ENCODE results near the gene DNAJC18. TPM values are rescaled to one million over a fixed set of nuclear protein-coding genes. Genes with fewer than 3 reads are reported as not detected.
"Not testable (repeated sequence)": the region's sequence is repeated elsewhere in the genome, so short reads cannot be mapped to it uniquely, and the experiment has no call there.

Gene DNAJC18
- total RNA-seq: 10 to 100 TPM in 3 of 4 donors, 1 to 10 TPM in 1; 7.9 to 21.0 (median 12.7) TPM

- H3K4me3 ChIP-seq (replicated peaks in 1 of 3): peak within 1 kb of the TSS; percentile 36 to 60 (median 47)
- 4 to 7% methylated on average over 22 to 28 of the region's 49 CpGs for WGBS, 2 donors
- no peaks in the 10 kb centered on the region for H3K27me3 ChIP-seq
- TF ChIP-seq POLR2A (IDR thresholded peaks at IDR 0.05): peak in 1 of 2 donors; percentile 76
- TF ChIP-seq CTCF (IDR thresholded peaks at IDR 0.05): no peak
- peak; percentile 94 to 97 for DNase-seq
- intact Hi-C loops (cut with DNase I): no loop called here
- H3K4me1 ChIP-seq: peaks cover 4 to 6% of the 10 kb centered on the region in 2 donors
- H3K36me3 ChIP-seq: no peaks in the 10 kb centered on the region
- H3K9me3 ChIP-seq: no peaks in the 10 kb centered on the region
- peak within 1 kb of the TSS; percentile 85 to 96 (median 92) for H3K27ac ChIP-seq
Measured at GRCh38 chr5:139439013-139439903, at the start of gene DNAJC18. TSS of gene DNAJC18 (minus strand) at chr5:139439525. CDS start at chr5:139439445, 80 bp downstream.

GRCh38 chr5:139488260-139488659, 48.9 kb upstream of the DNAJC18 start:
- Histone ChIP-seq H3K4me3 (replicated peaks in 1 of 3) (no peak overlapping the region), H3K9me3 (no peaks in the 10 kb centered on the region), H3K36me3 (no peaks in the 10 kb centered on the region), H3K4me1 (peaks cover 0 to 9% of the 10 kb centered on the region in 2 donors), H3K27me3 (no peaks in the 10 kb centered on the region), H3K27ac (no peak overlapping the region)
- intact Hi-C loops (cut with DNase I): no loop called here
- peak in 1 of 2 donors; percentile 8 for DNase-seq
- TF ChIP-seq POLR2A (IDR thresholded peaks at IDR 0.05) (no peak), CTCF (IDR thresholded peaks at IDR 0.05) (no peak)
- 83 to 86% methylated on average over 3 of the region's 3 CpGs for WGBS, 2 donors

- intact Hi-C loops (cut with DNase I): no loop called here
Measured at GRCh38 chr5:139486201-139486600, 46.9 kb upstream of the DNAJC18 start.

GRCh38 chr5:139482890-139483208, 43.5 kb upstream of the DNAJC18 start:
- H3K27me3 ChIP-seq; intact Hi-C loops (cut with DNase I); H3K9me3 ChIP-seq; H3K36me3 ChIP-seq; DNase-seq: not testable (repeated sequence)
- peaks cover 11 to 28% of the 10 kb centered on the region in 2 donors for H3K4me1 ChIP-seq
- WGBS, 2 donors: 76 to 81% methylated on average over 6 of the region's 6 CpGs
- H3K4me3 ChIP-seq (replicated peaks in 1 of 3): peak overlapping the region in 1 of 3 donors; percentile 35
- H3K27ac ChIP-seq: peak overlapping the region in 2 of 3 donors; percentile 93

More at GRCh38 chr5:139486201-139486600, 46.9 kb upstream of the DNAJC18 start:
- H3K9me3 ChIP-seq: no peaks in the 10 kb centered on the region
- TF ChIP-seq POLR2A (IDR thresholded peaks at IDR 0.05) (no peak), CTCF (IDR thresholded peaks at IDR 0.05) (no peak)
- H3K36me3 ChIP-seq: no peaks in the 10 kb centered on the region
- H3K4me1 ChIP-seq: peaks cover 11 to 17% of the 10 kb centered on the region in 2 donors
- no peak overlapping the region for H3K4me3 ChIP-seq (replicated peaks in 1 of 3)
- H3K27me3 ChIP-seq: no peaks in the 10 kb centered on the region
- no peak overlapping the region for H3K27ac ChIP-seq
- DNase-seq: no peak
- 66 to 74% methylated on average over 7 of the region's 7 CpGs for WGBS, 2 donors

GRCh38 chr5:139482050-139482889, 42.9 kb upstream of the DNAJC18 start, which contains the start of gene STING1:
TSS of gene STING1 (minus strand) at chr5:139482758. CDS start at chr5:139481704, 1,054 bp downstream.
- no peak for TF ChIP-seq POLR2A (IDR thresholded peaks at IDR 0.05)
- peak within 1 kb of the TSS; percentile 85 to 93 (median 93) for H3K27ac ChIP-seq
- peaks cover 0 to 3% of the 10 kb centered on the region in 2 donors for H3K36me3 ChIP-seq
- H3K4me1 ChIP-seq: peaks cover 11 to 28% of the 10 kb centered on the region in 2 donors
- DNase-seq: peak; percentile 78 to 81
- H3K27me3 ChIP-seq: no peaks in the 10 kb centered on the region
- H3K4me3 ChIP-seq (replicated peaks in 1 of 3): peak within 1 kb of the TSS in 2 of 3 donors; percentile 9 to 35
- intact Hi-C loops (cut with DNase I): no loop called here
- 21% methylated on average over 13 to 16 of the region's 19 CpGs for whole genome bisulfite sequencing, 2 donors
- no peaks in the 10 kb centered on the region for H3K9me3 ChIP-seq
